IPS-NIHi11 (cell line): ENCODE results near the gene STARD9.
"Not testable (repeated sequence)": the region's sequence is repeated elsewhere in the genome, so short reads cannot be mapped to it uniquely, and the experiment has no call there.

ENCODE experiments used
- DNase-seq: peaks from one replicate; pipeline ENCODE4 v3.0.0; 2012; ENCODE audit warnings: mixed read lengths, low spot score

The STARD9 gene

DNA sequence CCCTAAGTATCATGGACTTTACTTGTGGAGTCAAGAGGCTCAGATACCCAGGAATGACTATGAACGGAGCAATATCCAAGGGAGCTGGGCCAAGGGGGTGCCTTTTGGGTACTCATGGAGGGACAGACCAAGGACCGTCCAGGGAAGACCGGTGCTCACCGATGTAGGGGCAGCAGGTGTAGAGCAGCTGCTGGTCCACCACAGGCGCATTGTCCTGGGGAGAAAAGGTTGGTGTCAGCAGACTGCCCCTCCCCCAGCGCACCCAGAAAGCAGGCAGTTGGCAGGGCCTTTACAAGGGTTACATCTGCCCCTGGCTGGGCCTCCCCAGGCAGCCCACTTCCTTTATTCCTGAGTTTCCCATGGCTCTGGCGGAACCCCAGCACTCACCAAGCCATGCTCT is 154.0 kb downstream of the STARD9 start:
- no peak for DNase-seq

GRCh38 chr15:42730135-42730534 is 154.7 kb downstream of the STARD9 start:
- no peak for DNase-seq

GRCh38 chr15:42730536-42730935 is 155.1 kb downstream of the STARD9 start:
- no peak for DNase-seq

- DNase-seq: no peak
Observed at GRCh38 chr15:42731461-42731860, 156.1 kb downstream of the STARD9 start.

GRCh38 chr15:42732095-42732827 is 156.9 kb downstream of the STARD9 start:
- no peak for DNase-seq

DNA sequence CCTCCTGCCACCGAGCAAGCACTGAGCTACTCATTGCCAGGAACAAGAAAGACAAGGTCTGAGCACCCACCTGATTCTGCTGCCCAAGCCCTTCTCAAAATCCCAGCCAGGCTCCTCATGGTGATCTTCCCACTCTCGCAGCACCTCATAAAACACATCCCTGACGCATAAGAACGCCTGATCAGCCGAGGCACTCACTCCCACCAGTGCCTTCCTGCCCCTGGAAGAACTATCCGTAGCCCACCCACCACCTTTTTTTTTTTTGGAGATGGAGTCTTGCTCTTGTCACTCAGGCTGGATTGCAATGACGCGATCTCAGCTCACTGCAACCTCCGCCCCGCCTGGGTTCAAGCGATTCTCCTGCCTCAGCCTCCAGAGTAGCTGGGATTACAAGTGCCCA is 157.6 kb downstream of the STARD9 start:
- no peak for DNase-seq

DNA sequence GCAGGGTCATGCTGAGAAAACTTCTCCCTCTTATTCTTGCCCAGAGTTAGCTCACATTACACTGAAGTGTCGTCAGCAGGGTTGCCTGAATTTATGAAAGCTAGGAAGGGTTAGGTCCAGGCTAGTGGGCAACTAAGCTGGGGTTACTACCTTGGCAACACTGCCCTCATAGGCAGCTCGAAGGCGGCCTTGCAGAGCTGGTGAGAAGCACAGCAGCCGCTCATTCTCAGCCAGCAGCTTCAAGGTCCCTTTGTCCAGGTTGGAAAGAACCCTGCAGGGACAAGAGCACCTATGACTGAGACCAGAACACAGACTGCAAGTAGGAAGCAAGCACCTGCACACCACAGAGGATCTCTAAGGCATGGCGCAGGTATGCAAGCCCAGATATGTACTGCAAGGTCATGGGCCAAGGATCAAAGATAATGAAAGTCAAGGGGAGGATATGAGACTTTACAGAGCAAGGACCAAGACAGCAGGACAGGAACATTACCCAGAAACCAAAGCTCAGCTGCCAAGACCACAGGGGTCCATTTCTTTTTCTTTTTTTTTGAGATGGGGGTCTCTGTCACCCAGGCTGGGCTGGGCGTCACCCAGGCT is 158.8 kb downstream of the STARD9 start:
- DNase-seq: no peak

- no peak for DNase-seq
Observed at GRCh38 chr15:42735382-42736165, 160.2 kb downstream of the STARD9 start.

DNA sequence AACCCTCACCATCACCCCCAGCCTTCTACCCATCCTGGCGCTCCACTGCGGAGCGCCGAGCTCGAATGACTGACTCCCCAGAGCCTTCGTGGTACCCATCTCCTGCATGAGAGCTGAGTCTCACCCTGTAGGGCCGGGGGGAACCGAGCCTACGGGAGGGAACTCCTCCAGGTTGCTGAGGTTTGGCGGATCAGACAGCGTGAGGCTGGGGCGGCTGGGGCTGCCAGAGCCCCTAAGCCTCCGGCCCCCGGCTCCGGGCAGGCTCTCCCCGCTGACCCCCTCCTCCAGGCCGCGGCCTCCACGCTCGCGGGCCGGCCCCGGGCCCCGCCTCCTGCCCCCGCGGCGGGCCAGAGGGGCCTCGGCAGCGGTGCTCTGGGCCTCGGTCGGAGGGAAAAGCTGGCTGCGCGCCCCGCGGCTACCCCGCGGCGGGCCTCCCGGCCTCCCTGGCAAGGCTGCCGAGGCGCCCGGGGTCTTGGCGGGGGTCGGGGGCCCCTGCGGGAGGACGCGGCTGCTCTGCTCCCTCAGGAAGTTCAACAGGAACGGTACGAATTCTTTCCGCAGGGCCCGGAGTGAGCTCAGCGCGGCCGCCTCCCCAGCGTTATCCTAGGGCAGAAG is 160.9 kb downstream of the STARD9 start:
- DNase-seq: peak; percentile 75

DNA sequence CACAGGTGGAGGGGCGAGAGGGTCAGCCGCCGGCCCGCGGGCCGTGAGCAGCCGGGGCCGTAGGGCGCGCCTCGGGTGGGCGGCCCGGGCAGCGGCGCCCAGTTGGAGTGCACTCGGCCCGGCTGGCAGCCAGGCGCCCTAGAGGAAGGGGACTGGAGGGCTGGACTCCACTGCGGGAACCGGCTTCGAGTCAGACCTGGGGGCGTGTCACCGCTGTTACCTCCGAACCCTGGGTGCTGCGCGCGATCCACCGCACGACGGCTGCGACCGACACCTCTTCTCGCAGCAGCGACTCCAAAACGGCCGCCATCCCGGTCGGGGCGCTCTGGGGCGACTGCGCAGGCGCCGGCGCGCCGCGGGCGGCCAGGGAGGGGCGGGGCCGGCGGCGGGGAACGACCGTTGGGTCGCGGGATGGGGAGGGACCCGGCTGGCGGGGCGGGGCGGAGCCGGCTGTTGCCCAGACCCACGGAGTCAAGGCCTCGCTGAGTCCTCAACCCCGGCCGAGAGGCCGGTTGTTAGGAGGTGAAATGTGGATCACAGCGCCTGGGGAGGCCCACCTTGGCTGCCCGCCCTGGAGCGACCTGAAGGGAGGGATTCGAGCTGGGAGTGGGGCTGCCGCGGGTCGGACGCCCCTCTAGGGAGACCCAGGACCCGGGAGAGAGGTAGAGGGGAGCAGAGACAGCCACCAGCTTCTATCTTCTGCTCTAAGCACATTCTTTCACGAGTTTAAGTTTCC is 161.6 kb downstream of the STARD9 start, which contains the start of gene CDAN1:
TSS of gene CDAN1 (minus strand) at position 336 of the 736 bp plus-strand sequence. CDS start at position 310, 26 bp downstream.
- peak; percentile 100 for DNase-seq

DNA sequence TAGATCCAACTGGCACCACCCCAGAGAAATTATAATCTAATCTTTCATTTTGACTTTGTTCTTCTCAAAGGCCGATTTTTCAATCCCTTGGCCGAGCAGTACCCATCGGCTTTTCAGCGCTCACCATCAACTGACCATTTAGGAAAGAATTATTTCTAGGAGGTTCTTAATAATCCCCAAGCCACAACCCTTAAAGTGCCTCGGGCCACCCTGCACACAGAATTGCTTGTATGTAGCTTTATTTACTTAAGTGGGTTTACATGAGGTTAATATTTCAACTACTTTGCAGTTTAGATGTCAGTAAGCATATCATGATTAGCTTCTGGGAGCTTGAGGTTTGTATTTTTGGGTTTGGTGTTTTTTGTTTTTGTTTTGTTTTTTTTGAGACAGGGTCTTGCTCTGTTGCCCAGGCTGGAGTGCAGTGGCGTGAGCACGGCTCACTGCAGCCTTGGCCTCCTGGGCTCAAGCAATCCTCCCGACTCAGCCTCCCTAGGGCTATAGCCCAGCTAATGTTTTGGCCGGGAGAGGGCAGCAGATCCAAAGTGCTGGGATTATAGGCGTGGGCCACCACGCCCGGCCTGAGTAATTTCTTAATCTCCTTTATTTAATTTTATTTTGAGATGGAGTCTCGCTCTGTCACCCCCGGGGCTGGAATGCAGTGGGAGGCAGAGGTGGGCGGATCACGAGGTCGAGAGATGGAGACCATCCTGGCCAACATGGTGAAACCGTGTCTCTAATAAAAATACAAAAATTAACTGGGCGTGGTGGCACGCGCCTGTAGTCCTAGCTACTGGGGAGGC is 162.3 kb downstream of the STARD9 start:
- DNase-seq: no peak

DNA sequence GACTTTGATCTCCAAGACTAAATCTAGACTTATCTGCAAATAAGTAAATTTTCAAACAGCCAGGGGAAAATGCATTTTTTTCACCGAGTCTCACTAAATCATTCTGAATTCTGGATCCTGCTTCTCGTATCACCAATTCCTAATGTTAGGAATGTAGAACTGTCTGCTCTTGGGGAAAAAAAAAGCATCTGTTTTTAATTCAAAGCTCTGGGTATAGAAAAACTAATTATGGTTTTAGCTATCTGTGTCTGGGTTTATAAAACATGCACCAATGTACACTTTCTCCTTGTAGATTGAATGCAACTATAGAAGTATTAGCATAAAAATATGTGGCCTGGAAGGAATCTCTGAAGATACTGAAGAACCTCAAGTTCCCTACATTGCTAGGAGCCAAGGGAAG is 166.3 kb downstream of the STARD9 start:
- DNase-seq: no peak

DNA sequence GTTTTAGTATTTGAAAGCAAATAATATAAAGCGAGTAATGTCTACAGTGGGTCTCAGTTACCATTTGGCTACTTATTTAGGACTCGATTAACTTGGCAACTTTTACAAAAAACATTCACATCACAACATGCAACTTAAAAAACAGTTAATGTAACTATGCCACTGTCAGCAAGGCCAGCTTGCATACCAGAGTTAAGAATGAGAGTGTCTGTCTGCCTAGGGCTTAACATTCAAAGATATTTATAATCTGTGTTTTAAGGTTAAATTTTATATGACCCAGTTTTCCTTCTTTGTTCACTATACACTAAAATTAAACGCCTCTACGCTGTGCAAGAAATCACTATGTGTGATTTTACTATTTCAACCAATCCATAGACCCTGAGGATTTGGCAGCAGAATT is 166.7 kb downstream of the STARD9 start:
- no peak for DNase-seq

DNA sequence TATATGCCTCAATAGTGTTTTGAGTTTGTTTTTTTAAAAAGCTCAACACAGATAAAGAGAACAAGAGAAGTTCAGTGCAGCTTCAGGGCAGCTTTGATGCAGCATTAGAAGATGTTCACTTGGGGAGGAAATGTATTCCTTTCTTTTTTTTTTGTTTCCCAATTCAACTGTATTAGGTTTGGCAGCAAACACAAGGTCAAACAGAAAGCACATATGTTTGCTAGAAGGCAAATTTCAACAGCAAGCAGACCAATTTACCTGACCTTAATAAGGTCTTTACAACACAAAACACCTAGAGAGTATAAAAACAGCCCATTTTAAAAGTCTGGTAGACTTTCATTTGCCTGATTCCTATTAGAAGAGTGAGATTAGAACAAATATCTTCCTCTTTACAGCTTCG is 168.8 kb downstream of the STARD9 start:
- DNase-seq: no peak

DNA sequence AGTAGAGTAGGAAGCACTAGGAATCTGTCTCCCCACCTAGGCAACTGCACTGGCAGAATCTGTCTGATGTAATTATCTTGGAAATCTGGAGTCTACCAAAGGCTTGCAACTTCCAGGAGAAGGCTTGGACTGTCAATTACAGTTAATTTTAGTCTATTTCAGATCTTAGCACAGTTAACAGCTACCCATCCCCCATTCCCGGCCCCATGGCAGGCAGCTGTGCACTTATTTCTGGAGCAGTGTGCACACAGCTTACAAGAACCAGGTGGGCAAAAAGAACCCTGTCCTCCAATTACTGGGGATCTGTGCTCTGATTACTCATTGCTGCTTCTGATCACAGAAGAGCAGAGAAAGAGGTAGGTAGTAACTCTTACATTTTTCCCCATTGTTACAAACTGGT is 173.9 kb downstream of the STARD9 start:
- DNase-seq: no peak

GRCh38 chr15:42750306-42750705 is 174.9 kb downstream of the STARD9 start:
- DNase-seq: no peak

DNA sequence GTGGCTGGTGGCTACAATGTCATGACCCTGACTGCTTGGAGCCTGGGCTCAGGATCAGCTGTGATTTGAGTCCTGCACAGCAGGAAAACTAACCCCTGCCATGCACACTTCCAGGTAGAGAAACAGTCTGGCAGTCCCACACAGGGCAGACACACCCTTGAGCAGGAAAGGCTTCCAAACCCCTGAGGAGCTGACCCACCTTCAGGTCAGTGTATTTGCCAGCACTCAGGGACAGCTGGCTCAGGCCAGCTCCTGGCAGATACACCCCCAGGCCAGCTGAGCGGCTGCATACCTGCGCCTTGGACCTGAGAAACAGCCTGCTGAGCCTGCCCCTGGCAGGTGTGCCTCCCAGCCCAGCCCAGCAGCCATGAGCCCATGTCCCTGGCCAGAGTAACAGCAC is 183.7 kb downstream of the STARD9 start:
- DNase-seq: peak; percentile 44

DNA sequence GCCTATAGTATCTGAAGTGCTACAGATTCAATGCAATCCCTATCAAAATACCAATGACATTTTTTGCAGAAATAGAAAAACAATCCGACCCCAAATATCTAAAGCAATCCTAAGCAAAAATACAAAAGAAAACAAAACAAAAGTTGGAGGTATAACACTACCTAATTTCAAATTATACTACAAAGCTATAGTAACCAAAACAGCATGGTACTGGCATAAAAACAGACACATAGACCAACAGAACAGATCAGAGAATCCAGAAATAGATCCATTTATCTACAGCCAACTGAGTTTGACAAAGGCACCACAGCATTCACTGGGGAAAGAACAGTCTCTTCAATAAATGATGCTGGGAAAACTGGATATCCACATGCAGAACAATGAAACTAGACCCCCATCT is 185.4 kb downstream of the STARD9 start:
- no peak for DNase-seq

- not testable (repeated sequence) for DNase-seq
Observed at GRCh38 chr15:42761813-42762212, 186.4 kb downstream of the STARD9 start.

DNA sequence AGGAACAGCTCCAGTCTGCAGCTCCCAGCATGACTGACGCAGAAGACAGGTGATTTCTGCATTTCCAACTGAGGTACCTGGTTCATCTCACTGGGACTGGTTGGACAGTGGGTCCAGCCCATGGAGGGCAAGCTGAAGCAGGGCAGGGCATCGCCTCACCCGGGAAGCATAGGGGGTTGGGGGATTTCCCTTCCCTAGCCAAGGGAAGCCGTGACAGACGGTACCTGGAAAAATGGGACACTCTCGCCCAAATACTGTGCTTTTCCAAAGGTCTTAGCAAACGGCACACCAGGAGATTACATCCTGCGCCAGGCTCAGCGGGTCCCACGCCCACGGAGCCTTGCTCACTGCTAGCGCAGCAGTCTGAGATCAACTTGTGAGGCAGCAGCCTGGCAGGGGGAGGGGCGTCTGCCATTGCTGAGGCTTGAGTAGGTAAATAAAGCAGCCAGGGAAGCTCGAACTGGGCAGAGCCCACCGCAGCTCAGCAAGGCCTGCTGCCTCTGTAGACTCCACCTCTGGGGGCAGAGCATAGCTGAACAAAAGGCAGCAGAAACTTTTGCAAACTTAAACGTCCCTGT is 188.8 kb downstream of the STARD9 start:
- not testable (repeated sequence) for DNase-seq

GRCh38 chr15:42766109-42766508 is 190.7 kb downstream of the STARD9 start:
- not testable (repeated sequence) for DNase-seq
